ENCODE measurements around the gene CAPN13. TPM values are rescaled to one million over a fixed set of nuclear protein-coding genes. Genes with fewer than 3 reads are reported as not detected.

CAPN13 gene
- total and polyA plus RNA-seq, 2 donors (not counting 3 experiments of a cell fraction or from before 2014, with no cell fraction given): not detected

DNA sequence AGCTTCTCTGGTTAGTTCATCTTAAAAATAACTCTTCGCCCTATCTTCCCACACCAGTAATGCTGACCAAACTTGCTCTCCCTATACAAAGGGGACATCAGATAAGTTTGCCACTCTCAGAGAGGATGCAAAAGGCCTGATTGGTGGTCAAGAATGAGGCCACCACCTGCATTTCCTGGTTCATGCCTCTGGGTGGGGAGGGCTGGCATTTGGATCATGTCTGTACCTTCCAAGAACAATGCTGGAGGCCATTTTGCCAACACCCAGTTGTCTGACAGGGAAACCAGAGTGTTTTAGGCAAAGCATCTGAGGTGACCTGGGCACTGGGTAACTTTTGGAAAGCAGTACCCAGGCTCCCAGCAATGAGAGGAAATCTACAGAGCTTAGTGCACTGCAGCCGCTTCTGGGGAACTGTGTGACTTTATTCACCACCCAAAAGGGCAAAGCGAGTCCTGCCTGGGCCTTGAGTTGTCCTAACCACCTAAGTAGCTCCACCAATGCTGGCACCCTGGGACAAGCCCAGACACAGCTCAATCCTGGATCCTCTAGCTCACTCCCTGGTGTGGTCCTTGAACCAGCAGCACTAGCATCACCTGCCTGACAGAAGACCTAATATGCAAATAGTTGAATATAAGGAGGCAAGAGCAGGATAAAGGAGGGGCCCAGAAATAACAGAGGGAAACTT lies 35.1 kb downstream of the CAPN13 start:
- ChIA-PET CTCF (no interaction called here), POLR2A (no interaction called here)
- dilution Hi-C loops (cut with MboI; ENCODE audit: extremely low pct_ligation_motif_present, low sequenced_read_pairs): no loop called here
- H3K27me3 ChIP-seq (ENCODE audit: control insufficient read depth in 2 of 2, insufficient read depth in 2 of 2, low read length in 2 of 2): no peaks in the 10 kb centered on the region
- no TSS peak for BruUV-seq (replicated peaks)
- H3K9me3 ChIP-seq (replicated peaks; ENCODE audit: control insufficient read depth, insufficient read depth, low read length): no peaks in the 10 kb centered on the region
- no peak overlapping the region for H3K4me3 ChIP-seq (replicated peaks in 1 of 3; ENCODE audit: insufficient read depth in 1 of 3, low read depth in 1 of 3, low read length in 3 of 3)
- H3K9me1 ChIP-seq (replicated peaks; ENCODE audit: control insufficient read depth, extremely low read depth, insufficient read depth, low read length): no peaks in the 10 kb centered on the region
- intact Hi-C loops (cut with micrococcal nuclease): no loop called here
- no peak for DNase-seq (ENCODE audit: low read depth, low spot score)
- no peak overlapping the region for H3K4me2 ChIP-seq (ENCODE audit: insufficient read depth, low read length)
- no peaks in the 10 kb centered on the region for H3K4me1 ChIP-seq (ENCODE audit: control insufficient read depth, extremely low read depth, insufficient read depth, low read length)
- H3K9ac ChIP-seq (replicated peaks; ENCODE audit: extremely low read depth, insufficient read depth, low read length): no peak overlapping the region
- H2AFZ ChIP-seq (ENCODE audit: low read depth, low read length): no peak overlapping the region
- H4K20me1 ChIP-seq (replicated peaks; ENCODE audit: control insufficient read depth, extremely low read depth, insufficient read depth, low read length): no peaks in the 10 kb centered on the region
- no peak overlapping the region for H3K27ac ChIP-seq (ENCODE audit: insufficient read depth, low read depth, low read length)
- H3K79me2 ChIP-seq (ENCODE audit: control insufficient read depth, insufficient read depth, low read length): no peaks in the 10 kb centered on the region
- TF ChIP-seq POLR2AphosphoS5 (IDR thresholded peaks at IDR 0.05; ENCODE audit: insufficient read depth, low read depth, low read length) (no peak), MYC (IDR thresholded peaks at IDR 0.05; ENCODE audit: low read depth, low read length) (no peak), EZH2 (IDR thresholded peaks at IDR 0.05; ENCODE audit: borderline replicate concordance, low read depth, low read length, severe bottlenecking) (no peak), FOS (IDR thresholded peaks at IDR 0.05; ENCODE audit: borderline replicate concordance, insufficient read depth, low read length) (no peak), GATA2 (IDR thresholded peaks at IDR 0.05; ENCODE audit: insufficient read depth, insufficient read length, low read depth, low read length) (no peak), JUN (IDR thresholded peaks at IDR 0.05; ENCODE audit: borderline replicate concordance, insufficient read depth, insufficient read length, low read depth) (no peak), POLR2A (IDR thresholded peaks at IDR 0.05; ENCODE audit: low read depth, low read length) (no peak)
- TF ChIP-seq, protein P1, sequence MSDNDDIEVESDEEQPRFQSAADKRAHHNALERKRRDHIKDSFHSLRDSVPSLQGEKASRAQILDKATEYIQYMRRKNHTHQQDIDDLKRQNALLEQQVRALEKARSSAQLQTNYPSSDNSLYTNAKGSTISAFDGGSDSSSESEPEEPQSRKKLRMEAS (IDR thresholded peaks at IDR 0.05; ENCODE audit: insufficient read depth, insufficient read length): no peak
- TF ChIP-seq, protein P2, sequence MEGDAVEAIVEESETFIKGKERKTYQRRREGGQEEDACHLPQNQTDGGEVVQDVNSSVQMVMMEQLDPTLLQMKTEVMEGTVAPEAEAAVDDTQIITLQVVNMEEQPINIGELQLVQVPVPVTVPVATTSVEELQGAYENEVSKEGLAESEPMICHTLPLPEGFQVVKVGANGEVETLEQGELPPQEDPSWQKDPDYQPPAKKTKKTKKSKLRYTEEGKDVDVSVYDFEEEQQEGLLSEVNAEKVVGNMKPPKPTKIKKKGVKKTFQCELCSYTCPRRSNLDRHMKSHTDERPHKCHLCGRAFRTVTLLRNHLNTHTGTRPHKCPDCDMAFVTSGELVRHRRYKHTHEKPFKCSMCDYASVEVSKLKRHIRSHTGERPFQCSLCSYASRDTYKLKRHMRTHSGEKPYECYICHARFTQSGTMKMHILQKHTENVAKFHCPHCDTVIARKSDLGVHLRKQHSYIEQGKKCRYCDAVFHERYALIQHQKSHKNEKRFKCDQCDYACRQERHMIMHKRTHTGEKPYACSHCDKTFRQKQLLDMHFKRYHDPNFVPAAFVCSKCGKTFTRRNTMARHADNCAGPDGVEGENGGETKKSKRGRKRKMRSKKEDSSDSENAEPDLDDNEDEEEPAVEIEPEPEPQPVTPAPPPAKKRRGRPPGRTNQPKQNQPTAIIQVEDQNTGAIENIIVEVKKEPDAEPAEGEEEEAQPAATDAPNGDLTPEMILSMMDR (IDR thresholded peaks at IDR 0.05; ENCODE audit: extremely low read depth in 1 of 2, insufficient read depth in 1 of 2, low read depth in 1 of 2, low read length in 2 of 2): no peak
- FAIRE-seq: no peak
- H3K36me3 ChIP-seq (ENCODE audit: control insufficient read depth in 2 of 2, extremely low read depth in 1 of 2, insufficient read depth in 2 of 2, low read length in 2 of 2): no peaks in the 10 kb centered on the region

All from endothelial cell of umbilical vein (primary cell).